HG03095 (cell line): ENCODE results near the gene SPTAN1.

Experiments
- ATAC-seq: cut with Tn5 transposase; IDR thresholded peaks from one replicate; pipeline ENCODE4 v1.9.1; 2021; ENCODE audit warnings: moderate library complexity; ENCODE audit not compliant: unreplicated experiment

Gene SPTAN1

DNA sequence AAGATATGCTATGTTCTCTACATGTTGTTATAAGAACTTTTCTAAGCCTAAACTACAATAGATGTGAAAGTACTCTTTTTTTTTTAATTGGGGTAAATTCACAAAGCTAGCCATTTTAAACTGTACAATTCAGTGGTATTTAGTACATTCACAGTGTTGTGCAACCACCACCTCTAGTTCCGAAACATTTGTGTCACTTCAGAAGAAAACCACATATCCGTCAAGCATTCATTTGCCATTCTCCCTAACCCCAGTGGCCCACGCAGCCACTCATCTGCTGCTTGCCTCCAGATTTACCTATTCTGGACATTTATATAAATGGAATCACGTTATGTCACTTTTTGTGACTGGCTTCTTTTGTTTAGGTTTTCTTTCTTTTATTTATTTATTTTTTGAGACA, 43.1 kb downstream of the SPTAN1 start:
- ATAC-seq = no peak

DNA sequence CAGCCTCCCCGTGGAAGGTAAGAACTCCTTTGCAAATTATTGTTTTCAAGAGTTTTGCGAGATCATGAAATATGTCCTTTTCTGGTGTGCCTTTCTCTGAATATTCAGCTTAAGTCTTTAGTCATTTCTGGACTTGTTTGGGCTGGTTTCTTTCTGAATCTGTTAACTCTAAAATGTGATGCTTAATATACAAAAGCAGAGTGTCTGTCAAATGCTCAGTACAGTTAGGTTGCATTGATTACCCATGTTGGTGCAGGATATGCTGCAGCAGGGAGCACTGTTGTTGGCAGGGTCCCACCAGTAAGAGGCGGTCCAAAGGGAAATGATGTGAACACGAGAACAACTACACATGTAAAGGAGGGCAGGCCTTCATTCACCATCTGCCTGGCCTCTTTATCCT, 47.7 kb downstream of the SPTAN1 start:
- ATAC-seq = no peak

DNA sequence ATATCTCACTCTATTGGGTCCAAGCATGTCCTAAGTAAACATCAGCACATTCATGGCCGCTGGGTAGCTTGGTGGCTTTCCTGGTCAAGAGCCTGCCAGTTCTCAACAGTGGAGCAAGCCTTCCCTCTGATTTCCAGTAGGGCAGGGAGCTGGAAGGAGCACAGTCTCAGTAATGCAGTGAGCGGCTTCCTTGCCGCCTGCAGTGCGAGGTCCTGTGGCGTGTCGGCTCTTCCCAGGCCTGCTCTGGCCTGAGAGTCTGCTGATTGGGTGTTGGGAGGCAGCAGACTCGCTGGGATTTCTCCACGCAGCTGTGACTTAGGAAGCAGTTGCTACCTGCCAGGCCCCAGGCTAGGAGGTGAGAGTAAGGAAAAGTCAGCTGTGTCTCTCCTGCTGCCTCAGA, 51.3 kb downstream of the SPTAN1 start:
- no peak for ATAC-seq

DNA sequence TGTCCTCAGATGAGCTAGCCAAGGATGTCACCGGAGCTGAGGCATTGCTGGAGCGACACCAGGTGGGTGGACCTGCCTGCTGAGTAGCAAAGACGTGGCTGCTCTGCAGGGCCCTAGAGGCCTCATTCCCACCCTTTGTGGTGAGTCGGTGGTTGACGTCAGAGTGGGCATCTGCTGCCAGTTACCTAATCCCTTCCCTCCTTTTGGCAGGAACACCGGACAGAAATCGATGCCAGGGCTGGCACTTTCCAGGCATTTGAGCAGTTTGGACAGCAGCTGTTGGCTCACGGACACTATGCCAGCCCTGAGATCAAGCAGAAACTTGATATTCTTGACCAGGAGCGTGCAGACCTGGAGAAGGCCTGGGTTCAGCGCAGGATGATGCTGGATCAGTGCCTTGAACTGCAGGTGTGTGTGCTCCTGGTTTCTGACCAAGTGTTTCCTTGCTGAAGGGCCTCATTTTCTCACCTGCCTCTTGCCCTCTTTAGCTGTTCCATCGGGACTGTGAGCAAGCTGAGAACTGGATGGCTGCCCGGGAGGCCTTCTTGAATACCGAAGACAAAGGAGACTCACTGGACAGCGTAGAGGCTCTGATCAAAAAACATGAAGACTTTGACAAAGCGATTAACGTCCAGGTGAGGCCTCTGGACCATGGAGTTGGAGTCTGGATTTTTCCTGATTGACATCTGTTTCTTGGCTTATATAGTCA, 55.4 kb downstream of the SPTAN1 start:
- ATAC-seq = no peak

DNA sequence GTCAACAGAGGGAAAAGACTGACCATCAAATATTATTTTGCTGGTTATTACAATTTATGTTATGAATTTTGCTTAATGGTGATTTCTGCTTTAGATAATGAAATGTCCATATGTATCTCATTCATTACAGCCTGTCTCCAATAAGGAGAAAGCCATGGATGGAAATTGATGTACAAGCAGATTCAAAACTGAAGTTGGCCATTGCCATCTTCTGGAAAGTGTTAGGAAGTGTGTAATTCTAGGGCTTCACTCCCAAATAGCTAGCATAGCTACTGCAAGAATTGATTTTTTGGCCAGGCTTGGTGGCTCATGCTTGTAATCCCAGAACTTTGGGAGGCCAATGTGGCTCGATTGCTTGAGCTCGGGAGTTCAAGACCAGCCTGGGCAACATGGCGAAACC, 58.5 kb downstream of the SPTAN1 start:
- ATAC-seq = no peak

DNA sequence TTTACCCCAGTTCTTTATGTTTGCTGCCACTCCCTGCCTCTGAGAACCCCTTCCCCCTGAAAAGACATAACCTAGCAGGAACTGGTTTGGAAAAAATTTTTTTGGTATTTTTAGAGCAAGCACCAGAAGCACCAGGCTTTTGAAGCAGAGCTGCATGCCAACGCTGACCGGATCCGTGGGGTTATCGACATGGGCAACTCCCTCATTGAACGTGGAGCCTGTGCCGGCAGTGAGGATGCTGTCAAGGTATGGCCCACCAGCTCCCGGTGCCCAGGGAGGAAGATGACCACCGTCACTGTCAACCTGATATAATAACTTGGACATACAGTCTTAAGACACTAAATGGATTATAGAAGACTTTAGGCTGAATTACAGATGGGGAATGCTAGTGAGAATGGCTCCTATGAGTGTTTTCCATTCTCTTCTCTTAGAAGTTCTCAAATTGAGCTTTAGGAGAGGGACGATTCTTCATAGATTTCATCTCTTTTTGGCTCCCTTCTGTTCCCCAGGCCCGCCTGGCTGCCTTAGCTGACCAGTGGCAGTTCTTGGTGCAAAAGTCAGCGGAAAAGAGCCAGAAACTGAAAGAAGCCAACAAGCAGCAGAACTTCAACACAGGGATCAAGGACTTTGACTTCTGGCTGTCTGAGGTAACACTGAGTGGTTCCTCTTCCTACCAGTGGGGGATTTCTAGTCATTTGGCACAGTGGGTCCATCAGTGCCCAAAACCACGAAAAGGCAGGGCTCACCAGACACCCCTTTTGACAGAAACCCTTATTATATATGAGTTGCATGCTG, 59.4 kb downstream of the SPTAN1 start:
- ATAC-seq = no peak

DNA sequence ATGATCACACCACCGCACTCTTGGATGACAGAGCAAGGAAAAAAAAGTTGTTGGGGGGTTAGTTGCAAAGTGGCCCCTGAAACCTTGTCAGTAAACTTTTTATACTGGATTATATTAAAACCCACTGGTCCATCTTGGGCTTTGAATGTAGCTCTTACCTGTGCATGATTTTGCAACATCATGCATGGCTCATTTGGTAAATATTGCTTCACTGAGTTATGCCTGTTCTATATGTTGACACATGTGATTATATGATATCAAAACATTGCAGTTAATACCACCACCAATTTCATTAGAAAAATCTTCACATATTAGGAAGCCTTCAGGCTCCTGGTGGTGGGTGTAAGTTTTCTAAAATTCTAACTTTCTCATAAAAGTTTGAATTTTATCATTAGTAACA, 62.3 kb downstream of the SPTAN1 start:
- no peak for ATAC-seq

DNA sequence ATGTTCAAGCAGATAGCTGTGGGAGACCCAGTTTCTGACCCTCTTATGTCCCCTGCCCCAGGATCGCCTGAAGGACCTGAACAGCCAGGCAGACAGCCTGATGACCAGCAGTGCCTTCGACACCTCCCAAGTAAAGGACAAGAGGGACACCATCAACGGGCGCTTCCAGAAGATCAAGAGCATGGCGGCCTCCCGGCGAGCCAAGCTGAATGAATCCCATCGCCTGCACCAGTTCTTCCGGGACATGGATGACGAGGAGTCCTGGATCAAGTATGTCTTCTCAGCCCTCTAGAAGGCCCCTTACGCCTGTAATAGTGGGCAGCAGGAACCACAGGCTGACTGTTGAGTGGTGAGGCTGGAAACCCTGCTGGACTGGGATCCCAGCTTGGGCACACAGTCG, 63.2 kb downstream of the SPTAN1 start:
- no peak for ATAC-seq

DNA sequence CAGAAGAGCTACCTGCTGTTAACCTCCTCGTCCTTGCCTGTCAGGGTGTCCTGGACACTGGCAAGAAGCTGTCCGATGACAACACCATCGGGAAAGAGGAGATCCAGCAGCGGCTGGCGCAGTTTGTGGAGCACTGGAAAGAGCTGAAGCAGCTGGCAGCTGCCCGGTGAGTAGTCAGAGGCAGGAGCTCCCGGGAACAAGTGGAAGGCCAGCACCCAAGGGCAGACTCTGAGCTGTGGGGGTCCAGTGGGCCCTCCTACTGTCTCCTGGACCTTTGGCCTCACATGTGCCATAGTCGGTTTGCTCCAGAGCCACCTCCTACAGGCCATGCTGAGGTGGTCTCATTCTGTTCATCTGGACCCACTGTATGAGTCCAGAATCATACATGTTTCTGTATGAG, 65.6 kb downstream of the SPTAN1 start:
- ATAC-seq = no peak

DNA sequence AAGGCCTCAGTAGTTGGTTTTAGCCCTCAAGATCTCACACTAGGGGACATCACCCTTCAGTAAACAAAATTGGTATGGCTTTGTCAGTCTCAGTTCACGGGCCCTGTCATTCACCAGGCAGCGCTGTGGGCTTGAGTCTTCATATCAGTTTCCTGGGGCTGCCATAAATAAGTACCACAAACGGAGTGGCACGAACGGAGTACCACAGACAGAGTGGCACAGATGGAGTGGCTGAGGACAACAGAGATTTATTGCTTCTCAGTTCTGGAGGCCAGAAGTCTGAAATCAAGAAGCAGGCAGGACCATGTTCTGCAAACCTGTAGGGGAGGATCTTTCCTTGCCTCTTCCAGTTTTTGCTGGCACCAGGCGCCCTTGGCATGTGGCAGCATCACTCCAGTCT, 66.7 kb downstream of the SPTAN1 start:
- ATAC-seq = no peak

DNA sequence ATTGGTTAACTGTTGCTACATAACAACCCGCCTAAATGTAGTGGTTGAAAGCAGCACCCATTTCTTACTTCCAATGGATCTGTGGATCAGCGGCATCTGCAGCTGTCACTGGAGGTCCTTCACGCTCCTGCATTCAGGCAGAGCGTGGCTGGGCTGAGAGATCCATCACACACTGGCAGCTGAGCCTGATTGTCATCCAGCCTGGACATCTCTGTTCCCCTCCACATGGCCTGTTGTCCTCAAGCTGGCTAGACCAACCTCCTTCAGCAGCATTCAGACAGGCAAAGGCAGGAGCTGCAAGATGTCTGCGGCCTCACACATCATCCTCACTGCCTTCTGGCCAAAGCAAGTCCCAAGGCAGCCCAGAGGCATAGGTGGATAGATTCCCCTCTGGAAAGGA, 67.4 kb downstream of the SPTAN1 start:
- no peak for ATAC-seq

DNA sequence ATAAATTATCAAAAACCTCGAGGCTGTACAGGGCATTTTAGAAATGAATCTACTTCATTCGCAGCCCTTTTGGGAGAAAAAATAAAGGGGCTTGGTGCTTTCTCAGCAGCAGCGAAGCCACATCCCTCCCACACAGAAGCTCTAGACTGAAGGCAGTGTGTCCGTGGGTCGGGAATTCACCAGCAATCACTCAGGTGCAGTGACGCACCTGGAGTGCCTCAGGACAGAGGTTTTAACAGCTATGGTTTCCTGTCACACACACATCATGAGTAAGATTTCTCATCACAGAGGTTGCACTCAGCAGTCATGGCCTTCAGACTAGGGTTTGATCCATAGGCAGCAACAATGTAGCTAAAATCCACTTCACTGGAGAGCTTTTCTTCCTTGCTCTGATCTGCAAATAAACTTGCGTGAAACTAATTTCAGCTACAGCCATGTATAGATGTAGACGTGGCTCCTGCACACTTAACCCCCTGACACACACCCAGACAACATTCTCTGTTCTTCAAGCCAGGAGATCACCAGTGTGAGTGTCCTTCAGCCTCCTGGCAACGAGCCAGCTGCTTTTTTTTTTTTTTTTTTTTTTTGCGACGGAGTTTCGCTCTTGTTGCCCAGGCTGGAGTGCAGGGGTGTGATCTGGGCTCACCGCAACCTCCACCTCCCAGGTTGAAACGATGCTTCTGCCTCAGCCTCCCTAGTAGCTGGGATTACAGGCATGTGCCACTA, 69.5 kb downstream of the SPTAN1 start:
- no peak for ATAC-seq

DNA sequence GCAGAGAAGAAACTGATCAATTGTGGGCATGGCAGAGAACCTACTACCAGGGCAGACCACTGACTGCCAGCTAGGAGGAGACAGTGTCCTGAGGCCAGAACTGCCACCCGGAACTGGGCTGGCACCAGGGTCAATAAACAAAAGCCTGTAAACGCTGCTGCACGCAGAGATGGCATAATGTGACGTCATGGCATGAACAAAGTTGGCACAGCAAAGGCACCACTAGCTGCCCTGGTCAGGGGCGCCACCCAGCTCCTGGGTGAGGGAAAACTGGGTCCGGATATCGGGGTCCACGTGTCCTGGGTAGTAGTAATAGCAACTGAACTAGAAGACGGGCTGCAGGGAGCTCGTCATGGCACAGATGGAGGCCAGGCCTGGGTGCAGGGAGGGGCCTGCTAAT, 72.2 kb downstream of the SPTAN1 start:
- ATAC-seq = no peak

DNA sequence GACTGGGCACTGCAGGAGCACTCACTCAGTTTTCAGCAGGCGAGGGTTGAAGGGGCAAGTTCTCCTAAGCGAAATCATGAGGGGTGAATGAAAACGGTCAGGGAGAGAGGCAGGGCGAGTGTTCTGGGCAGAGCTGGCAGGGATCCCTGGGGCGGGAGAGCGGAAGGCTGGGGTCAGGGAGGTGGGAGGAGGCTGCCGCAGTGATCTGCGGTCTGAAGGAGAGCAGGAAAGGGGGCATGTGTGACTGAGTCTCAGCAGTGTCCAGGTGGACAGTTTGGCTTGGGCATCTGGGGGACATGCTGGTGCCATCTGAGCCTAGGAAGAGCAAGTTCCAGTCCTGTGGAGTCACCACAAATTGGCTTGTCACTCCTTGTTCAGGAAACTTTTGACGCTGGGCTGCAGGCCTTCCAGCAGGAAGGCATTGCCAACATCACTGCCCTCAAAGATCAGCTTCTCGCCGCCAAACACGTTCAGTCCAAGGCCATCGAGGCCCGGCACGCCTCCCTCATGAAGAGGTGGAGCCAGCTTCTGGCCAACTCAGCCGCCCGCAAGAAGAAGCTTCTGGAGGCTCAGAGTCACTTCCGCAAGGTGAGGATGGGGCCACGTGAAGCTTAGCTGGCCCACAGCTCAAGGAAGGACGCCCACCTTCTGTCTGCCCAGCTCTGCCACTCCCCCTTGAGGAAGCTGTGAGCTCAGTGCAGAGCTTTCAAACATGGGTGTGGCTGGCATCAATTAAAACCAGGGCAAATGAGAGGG, 73.2 kb downstream of the SPTAN1 start:
- no peak for ATAC-seq

DNA sequence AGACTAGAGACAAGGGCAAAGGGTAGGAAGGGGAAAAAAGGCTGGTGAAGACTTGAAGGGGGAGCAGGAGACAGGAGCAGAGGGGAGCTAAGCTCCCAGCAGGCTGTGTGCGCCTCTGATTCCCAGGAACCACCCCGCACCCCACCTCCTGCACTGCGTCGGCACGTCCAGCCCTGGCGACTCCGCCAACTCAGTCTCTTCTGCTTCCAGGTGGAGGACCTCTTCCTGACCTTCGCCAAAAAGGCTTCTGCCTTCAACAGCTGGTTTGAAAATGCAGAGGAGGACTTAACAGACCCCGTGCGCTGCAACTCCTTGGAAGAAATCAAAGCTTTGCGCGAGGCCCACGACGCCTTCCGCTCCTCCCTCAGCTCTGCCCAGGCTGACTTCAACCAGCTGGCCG, 73.8 kb downstream of the SPTAN1 start:
- ATAC-seq = no peak

DNA sequence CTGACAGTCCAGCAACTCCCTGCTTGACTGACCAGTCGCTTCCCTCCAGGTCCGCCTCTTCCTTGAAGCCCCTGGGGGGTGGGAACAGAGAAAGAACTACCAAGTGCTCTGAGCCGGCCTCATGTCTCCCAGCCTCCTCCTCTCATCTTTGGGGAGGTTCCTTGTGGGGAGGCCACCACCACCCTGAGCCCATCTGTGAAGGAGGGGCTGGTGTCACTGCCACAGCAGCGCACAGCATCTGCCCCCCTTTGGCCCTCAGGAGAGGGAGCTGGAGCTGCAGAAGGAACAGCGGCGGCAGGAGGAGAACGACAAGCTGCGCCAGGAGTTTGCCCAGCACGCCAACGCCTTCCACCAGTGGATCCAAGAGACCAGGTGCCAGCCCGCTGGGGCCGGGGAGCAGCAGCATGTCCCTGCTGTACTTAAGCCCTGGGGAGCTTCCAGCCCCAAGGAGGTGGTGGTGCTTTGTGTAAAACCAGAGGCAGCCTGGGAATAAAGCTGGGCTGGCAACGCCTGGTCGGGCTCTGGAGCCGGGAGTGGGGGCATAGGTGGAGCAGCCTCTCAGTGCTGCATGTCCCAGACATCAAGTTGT, 74.8 kb downstream of the SPTAN1 start:
- no peak for ATAC-seq

DNA sequence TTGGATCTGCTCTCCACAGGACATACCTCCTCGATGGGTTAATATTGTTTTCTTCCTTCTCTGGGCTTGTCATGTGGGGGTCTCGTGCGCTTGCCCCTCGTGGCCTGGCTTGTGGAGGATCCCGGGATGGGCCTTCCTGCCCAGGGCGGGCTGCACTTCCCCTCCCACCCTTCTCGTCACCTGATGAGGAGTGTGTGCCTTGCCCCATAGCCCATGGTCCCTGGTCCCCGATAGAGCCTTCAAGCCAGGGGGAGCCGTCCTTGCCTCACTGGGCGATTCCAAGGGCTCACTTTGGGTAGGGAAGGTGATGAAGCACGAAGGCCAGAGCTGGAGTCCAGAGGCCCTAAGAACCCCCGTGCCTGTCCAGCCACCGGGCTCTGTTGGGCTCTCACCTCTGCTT, 75.5 kb downstream of the SPTAN1 start:
- ATAC-seq = no peak

DNA sequence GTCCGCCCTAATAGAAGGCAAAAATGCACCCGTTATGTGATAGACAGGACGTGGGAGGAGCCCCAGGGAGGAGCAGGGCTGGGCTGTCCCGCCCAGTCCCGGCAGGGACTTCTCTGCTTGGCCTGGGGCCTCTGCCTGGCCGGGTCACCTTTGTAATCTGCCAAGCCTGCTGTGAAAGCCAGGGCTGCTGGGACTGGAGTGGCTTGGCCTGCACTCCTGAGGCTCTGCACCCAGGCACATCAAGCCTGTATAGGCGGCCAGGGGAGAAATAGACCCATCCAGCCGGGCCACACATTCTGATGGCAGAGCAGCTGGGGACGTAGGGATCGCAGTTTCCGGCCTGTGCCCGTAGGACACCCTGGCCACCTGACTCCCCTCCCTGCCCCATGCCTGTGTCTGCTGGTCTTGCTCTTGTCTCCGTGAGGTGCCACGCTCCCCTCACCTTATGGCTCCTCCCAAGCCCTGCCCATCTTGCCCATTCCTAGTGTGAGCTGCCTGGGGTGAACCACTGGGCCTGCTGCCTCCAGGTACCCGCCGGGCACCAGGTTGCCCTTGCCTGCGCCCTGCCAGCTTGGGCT, 76.2 kb downstream of the SPTAN1 start:
- no peak for ATAC-seq

DNA sequence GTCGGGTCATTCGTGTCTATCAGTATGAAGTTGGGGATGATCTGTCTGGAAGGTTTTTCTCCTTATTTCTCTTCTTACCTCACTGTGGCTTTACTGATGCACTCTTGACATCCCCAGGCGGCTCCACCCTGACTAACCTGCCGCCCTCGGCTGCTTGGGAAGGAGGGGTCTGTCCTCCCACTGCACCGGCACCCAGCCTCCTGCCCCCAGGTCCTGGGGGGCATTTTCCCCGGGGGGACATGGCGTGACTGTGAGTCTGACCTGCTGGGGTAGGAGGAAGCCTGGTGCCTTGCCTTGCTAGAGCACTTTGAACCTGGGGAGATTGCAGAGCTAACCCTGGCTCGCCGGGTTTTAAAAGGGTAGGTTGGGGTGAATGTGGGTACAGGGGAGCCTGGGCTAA, 76.7 kb downstream of the SPTAN1 start:
- ATAC-seq = no peak

DNA sequence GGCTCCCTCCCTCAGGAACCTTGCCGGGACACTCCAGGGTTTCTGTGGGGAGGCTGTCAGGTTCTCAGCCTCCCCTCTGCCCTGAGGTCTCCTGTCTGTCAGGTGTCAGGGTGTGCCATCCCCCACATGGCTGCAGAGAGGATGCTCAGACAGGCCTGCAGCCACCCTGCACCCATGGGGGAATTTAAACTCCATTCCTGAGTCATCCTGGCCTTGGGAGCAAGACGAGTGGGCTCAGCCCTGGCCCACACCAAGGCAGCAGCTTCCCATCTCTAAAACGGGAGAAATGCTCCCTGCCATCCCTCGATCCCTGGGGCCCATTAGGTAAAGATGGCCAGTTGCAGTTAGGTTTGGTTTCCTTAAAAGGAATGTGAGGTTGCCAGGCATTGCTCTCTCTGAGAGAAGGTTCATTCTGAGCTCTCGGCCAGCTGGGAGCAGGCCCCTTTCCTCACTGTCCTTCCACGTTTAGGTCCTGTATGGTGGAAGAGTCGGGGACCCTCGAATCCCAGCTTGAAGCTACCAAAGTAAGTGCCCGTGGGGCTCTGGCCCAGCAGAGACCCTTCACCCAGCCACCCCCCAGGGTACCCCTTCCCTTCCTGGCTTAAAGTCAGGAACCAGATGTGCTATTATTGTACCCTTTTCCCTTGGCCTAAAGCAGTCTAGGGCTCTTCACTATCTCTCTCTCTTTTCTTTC, 77.6 kb downstream of the SPTAN1 start:
- ATAC-seq = no peak
